Measurements from ENCODE around the gene SUPT4H1. TPM values are rescaled to one million over a fixed set of nuclear protein-coding genes. Genes with fewer than 3 reads are reported as not detected.
A peak's percentile ranks its signal among the peaks of the same experiment; 100 is the strongest.

The SUPT4H1 gene
- total and polyA plus RNA-seq, 9 of the 15 experiments (the other 6 are each of a cell fraction or from before 2014, with no cell fraction given): 62.1 to 320 (median 117) TPM

DNA sequence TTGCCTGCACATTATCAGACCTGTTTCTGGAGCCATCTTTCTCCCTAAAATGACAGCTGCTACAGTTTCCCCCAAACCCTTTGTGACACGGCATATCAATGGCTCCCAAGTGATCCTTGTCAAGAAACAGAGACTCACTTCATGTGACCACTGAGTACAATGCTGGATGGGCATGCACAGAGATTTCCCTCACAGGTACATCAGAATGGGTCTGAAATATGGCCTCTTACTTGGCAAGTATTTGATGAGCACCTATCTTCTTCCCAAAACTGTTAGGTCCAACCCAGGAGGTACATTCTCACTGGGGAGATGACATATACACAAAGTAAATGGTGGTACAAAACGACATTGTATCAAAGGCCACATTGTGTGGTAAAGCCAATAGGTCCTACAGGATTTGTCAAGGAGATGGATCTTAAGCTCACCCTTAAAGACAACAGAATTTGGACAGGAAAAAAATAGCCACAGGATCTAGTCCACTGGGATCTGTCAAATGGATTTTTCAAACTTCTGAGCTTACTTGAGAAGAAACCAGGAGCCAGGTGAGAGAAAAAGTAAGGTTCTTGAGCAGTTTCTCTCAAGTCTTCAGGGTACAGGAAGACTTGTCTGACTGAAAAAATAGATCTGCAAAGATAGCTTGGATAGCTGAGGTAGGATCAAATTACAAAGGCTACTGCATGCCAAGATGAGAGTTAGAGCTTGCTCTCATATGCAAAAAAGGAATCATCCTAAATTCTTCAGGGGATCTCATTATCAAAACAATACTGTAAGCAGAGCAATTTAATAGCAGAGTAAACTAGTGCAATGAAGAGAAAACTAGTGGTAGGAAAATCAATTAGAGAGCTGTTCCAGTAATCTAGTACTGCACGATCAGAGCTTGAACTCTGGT is 36.5 kb upstream of the SUPT4H1 start (continued):
- TF ChIP-seq, protein P1, sequence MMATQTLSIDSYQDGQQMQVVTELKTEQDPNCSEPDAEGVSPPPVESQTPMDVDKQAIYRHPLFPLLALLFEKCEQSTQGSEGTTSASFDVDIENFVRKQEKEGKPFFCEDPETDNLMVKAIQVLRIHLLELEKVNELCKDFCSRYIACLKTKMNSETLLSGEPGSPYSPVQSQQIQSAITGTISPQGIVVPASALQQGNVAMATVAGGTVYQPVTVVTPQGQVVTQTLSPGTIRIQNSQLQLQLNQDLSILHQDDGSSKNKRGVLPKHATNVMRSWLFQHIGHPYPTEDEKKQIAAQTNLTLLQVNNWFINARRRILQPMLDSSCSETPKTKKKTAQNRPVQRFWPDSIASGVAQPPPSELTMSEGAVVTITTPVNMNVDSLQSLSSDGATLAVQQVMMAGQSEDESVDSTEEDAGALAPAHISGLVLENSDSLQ (IDR thresholded peaks at IDR 0.05): peak; percentile 28; the same call in 1 of the 2 replicates
- TF ChIP-seq, protein P2, sequence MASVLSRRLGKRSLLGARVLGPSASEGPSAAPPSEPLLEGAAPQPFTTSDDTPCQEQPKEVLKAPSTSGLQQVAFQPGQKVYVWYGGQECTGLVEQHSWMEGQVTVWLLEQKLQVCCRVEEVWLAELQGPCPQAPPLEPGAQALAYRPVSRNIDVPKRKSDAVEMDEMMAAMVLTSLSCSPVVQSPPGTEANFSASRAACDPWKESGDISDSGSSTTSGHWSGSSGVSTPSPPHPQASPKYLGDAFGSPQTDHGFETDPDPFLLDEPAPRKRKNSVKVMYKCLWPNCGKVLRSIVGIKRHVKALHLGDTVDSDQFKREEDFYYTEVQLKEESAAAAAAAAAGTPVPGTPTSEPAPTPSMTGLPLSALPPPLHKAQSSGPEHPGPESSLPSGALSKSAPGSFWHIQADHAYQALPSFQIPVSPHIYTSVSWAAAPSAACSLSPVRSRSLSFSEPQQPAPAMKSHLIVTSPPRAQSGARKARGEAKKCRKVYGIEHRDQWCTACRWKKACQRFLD (CRISPR knock-in tag; IDR thresholded peaks at IDR 0.05): no peak
- TF ChIP-seq DDX20 (tag; IDR thresholded peaks at IDR 0.05; ENCODE audit: low read depth) (no peak), TFAM (CRISPR knock-in tag; conservative IDR thresholded peaks at IDR 0.05) (no peak), SREBF2 (CRISPR knock-in tag; IDR thresholded peaks at IDR 0.05) (no peak), ARID2 (IDR thresholded peaks at IDR 0.05) (no peak), ZNF311 (CRISPR knock-in tag; IDR thresholded peaks at IDR 0.05) (no peak)
